NCI-H2227 (cell line): ENCODE results near the gene PHF24.
"Not testable (repeated sequence)": the region's sequence is repeated elsewhere in the genome, so short reads cannot be mapped to it uniquely, and the experiment has no call there.

ENCODE experiments used
- DNase-seq: peaks from one replicate; lab custom pipeline; 2025; ENCODE audit not compliant: unreplicated experiment; lab: John Stamatoyannopoulos, UW

Gene PHF24

GRCh38 chr9:34996181-34996904 is 38.3 kb downstream of the PHF24 start:
- DNase-seq: no peak

DNA sequence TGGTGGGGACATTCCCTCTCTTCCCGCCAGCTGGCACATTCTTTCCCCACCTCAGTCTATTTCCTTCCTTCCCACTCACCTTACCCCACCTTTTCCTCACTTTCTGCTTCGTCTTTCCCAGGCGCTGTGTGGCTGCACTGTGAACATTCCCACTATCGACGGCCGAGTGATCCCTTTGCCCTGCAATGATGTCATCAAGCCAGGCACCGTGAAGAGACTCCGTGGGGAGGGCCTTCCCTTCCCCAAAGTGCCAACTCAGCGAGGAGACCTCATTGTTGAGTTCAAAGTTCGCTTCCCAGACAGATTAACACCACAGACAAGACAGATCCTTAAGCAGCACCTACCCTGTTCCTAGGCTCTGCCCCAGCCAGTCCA is 38.8 kb downstream of the PHF24 start:
- no peak for DNase-seq

GRCh38 chr9:34997379-34997781 is 39.3 kb downstream of the PHF24 start:
- no peak for DNase-seq

- DNase-seq: no peak
These were observed 40.2 kb downstream of the PHF24 start for GRCh38 chr9:34998266-34998665.

GRCh38 chr9:34999576-34999975 is 41.5 kb downstream of the PHF24 start:
- no peak for DNase-seq

- DNase-seq: no peak
These were observed 42.6 kb downstream of the PHF24 start for GRCh38 chr9:35000535-35001284.

DNA sequence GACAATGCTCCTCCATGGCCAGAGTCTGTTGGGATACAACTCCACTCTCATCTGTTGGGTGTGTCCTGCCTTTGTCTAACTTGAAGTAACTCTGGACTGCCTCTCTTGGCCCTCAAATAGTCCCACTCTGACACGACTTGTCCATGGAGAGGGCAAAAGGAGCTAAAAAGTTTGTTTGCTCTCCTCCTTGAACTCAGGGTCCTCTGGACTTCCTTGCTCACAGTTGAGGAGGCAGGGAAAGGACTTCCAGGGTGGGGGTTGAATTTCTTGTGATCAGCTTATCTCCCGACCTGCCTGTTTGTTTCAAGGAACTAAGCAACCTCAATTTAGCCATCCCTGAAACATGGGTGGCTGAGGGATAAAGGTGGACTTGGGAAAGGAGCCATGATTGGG is 43.2 kb downstream of the PHF24 start:
- no peak for DNase-seq

GRCh38 chr9:35001803-35002502 is 43.9 kb downstream of the PHF24 start:
- DNase-seq: no peak

- no peak for DNase-seq
These were observed 44.5 kb downstream of the PHF24 start for GRCh38 chr9:35002623-35003022.

DNA sequence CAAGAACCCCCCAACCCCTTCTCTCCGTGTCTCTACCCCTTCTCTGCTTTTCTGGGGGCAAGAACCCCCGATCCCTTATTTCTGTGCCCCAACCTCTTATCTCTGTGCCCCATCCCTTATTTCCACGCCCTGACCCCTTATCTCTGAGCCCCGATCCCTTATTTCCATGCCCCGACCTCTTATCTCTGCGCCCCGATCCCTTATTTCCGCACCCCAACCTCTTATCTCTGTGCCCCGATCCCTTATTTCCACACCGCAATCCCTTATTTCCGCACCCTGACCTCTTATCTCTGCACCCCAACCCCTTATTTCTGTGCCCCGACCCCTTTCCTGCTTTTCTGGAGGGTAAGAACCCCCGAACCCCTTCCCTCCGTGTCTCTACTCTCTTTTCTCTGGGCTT is 46.2 kb downstream of the PHF24 start:
- DNase-seq: not testable (repeated sequence)

- DNase-seq: no peak
These were observed 52.4 kb downstream of the PHF24 start for GRCh38 chr9:35010351-35010958.

GRCh38 chr9:35014517-35014916 is 56.4 kb downstream of the PHF24 start:
- DNase-seq: no peak

DNA sequence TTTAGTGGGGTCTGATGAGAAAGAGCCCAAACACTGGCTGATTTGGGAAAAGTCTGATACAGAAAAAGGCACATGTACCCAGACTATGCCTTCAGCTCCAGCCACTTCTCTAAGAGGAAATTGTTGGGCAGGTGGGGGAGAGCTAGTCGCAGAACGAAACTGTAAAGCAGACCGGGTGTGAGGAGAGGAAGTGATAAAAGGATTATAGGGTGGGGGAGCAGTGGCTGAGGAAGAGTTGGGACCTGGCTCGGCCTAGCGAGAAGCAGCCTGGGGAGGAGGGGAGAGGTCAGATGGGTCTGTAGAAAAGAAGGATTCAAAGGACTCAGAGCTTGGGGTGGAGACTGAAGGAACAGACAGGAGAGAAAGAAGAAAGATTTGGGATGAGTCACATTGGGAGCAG is 65.4 kb downstream of the PHF24 start:
- not testable (repeated sequence) for DNase-seq

DNA sequence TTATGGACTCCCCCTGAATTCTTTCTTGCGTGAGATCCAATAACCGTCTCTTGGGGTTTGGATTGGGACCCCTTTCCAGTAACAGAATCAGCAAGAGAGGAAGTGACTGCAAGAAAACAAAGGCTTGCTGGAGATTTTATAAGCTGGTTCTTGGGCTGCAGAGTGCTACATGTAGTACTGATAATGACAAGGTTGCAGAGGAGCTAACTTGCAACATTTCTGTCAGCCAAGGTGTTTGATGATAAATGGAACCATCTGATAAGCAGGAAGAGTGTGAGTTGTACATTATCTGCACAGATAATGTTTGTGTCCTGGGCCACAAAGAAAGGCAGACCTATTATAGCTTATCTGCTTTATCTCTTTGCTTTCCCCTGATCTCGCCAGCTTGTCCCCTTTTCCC is 68.6 kb downstream of the PHF24 start:
- no peak for DNase-seq

- DNase-seq: no peak
These were observed 69.3 kb downstream of the PHF24 start for GRCh38 chr9:35027374-35027773.

- DNase-seq: no peak
These were observed 69.8 kb downstream of the PHF24 start for GRCh38 chr9:35027860-35028259.

DNA sequence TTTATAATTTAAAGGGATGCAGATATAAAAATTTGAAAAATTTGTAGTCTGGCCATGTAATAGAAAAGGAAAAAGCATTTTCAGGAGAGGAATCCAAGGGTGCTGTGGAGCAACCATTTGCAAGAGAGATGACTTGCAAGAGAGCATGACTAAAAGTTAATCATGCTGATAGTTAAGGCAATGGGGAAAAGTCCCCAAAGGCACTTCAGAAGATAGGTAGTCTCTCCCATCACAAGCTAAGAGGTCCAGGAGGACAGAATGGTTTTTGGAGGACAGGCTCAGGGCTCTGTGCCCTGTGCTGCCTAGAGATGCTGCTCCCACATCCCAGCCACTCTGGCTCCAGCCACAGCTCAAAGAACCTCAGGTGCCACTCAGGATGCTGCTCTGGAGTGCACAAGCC is 70.3 kb downstream of the PHF24 start:
- DNase-seq: no peak

GRCh38 chr9:35029241-35029640 is 71.2 kb downstream of the PHF24 start:
- no peak for DNase-seq

GRCh38 chr9:35029852-35030251 is 71.8 kb downstream of the PHF24 start:
- no peak for DNase-seq
